ENCODE measurements around the gene EIF3CL.
"Not testable (repeated sequence)": the region's sequence is repeated elsewhere in the genome, so short reads cannot be mapped to it uniquely, and the experiment has no call there.

Gene EIF3CL

DNA sequence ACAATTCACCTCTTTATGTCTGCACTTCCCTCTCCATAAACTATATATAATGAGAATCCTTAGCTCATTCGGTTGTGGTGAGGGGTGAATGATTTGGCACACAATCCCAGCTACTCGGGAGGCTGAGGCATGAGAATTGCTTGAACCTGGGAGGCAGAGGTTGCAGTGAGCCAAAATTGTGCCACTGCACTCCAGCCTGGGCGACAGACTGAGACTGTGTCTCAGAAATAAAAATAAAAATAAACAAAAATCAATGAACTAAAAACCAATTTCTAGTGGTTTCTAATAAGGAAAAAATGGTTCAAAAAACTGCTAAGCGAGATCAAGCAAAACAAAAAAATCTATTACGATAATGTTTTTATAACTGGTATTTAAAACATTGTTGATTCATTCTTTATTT lies 40.2 kb downstream of the EIF3CL start, which contains the start of gene NPIPB6:
NPIPB6 (minus strand) TSS at position 101 of the 400 bp plus-strand sequence. CDS start 686 bp downstream, outside the sequence.
- not testable (repeated sequence) for DNase-seq (ENCODE audit: low read depth)

GRCh38 chr16:28362600-28362999 lies 41.0 kb downstream of the EIF3CL start:
- not testable (repeated sequence) for DNase-seq (ENCODE audit: low read depth)

DNA sequence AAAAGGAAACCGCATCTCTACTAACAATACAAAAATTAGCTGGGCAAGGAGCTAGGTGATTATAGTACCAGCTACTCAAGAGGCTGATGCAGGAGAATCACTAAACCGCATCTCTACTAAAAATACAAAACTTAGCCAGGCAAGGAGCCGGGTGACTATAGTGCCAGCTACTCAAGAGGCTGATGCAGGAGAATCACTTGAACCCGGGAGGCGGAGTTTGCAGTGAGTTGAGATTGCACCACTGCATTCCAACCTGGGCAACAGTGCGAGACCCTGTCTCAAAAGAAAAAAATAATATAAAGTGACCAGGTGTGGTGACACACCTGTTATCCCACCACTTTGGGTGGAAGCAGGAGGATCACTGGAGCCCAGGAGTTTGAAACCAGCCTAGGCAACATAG lies 65.4 kb downstream of the EIF3CL start:
- DNase-seq (ENCODE audit: low read depth), result not testable (repeated sequence)

GRCh38 chr16:28336940-28337710 lies 66.5 kb downstream of the EIF3CL start:
- DNase-seq (ENCODE audit: low read depth), result not testable (repeated sequence)

DNA sequence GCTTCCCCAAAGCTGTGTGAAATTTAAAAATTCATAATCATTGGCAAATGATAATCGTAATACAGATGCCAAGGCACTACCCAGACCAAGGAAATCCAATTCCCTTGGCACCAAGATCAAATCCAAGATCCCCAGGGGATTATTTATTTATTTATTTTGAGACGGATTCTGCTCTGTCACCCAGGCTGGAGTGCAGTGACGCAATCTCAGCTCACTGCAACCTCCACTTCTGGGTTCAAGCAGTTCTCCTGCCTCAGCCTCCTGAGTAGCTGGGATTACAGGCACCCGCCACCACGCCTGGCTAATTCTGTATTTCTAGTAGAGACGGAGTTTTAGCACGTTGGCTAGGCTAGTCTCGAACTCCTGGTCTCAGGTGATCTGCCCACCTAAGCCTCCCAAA lies 68.0 kb downstream of the EIF3CL start:
- DNase-seq (ENCODE audit: low read depth), result not testable (repeated sequence)

GRCh38 chr16:28332632-28333031 lies 71.0 kb downstream of the EIF3CL start:
- not testable (repeated sequence) for DNase-seq (ENCODE audit: low read depth)

- not testable (repeated sequence) for DNase-seq (ENCODE audit: low read depth)
Observed at GRCh38 chr16:28330981-28331380, 72.7 kb downstream of the EIF3CL start.

DNA sequence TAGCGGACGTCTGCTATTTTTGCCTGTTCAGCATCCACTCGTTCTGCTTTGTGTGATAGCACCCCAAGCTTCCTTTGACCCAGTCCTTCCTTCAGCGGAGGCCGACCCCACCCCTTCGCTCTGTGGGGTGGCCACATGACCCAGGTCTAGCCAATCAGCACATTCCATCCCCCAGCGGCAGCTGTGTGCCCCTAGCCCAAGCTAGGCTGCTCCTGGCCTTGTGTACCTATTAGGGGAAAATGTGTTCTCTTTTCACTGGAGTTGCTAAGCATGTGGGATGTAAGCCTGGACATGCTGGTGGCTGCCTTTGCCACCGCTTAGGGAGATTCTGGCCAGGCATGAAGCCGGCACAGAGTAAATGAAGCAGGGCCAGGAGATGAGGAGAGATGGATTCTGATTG lies 73.4 kb downstream of the EIF3CL start:
- not testable (repeated sequence) for DNase-seq (ENCODE audit: low read depth)

All from stimulated activated CD8-positive, alpha-beta memory T cell treated with anti-CD3 and anti-CD28 coated beads, Interleukin-4, amount 100 ng/mL, for 24 hours (primary cell).